HCT116 (cell line): ENCODE results near the gene RPL13A. TPM values are rescaled to one million over a fixed set of nuclear protein-coding genes. Genes with fewer than 3 reads are reported as not detected.

ENCODE experiments used
- ATAC-seq: fragments of 200-7000 bp; cut with Tn5 transposase; 2 replicates; pipeline ENCODE4 v1.9.1; 2020; ENCODE audit warnings: mild to moderate bottlenecking, moderate library complexity
- BruUV-seq: library from RNA; stranded (reverse); fragments of 400-500 nt; replicated peaks from 2 replicates; lab custom pipeline; 2021; lab: Mats Ljungman, UMichigan
- CTCF ChIA-PET: fragments of 300-600 bp; sonication (Branson Sonifier 250); formaldehyde crosslinking; loops from one replicate; lab custom pipeline; 2021; ENCODE audit warnings: antibody characterized with exemption; lab: Charles Lee
- POLR2A ChIA-PET: fragments of 300-600, 350-600 bp; sonication (Branson Sonifier 250); formaldehyde crosslinking; loops from one replicate; lab custom pipeline; 2021; ENCODE audit warnings: antibody characterized with exemption; lab: Charles Lee
- RAD21 ChIA-PET, 2 experiments: fragments of 300-600 bp; sonication (Branson Sonifier 250); formaldehyde crosslinking; loops; one replicate each; lab custom pipeline; 2023; ENCODE audit warnings: low total read pairs in 2 of 2; ENCODE audit not compliant: uncharacterized antibody in 2 of 2, unreplicated experiment in 2 of 2, low non-redundant PET in 1 of 2; lab: Charles Lee
- DNase-seq: peaks from one replicate; pipeline ENCODE4 v3.0.0-alpha.2; 2010; ENCODE audit warnings: low read depth, low spot score
- H2AFZ ChIP-seq: fragments of 200-600 bp; shearing (Covaris generic), sonication (generic); 2 replicates; pipeline ENCODE4 v1.6.1; 2017; ENCODE audit warnings: low read depth, mixed run types, mixed read lengths, antibody characterized with exemption, low read length; ENCODE audit not compliant: poor library complexity, severe bottlenecking
- H3K27ac ChIP-seq: 2 replicates; pipeline ENCODE4 v1.5.1; 2012; ENCODE audit warnings: low read depth, low read length
- H3K27me3 ChIP-seq: fragments of 200-600 bp; sonication (generic); 2 replicates; pipeline ENCODE4 v1.6.1; 2016; ENCODE audit warnings: mixed run types, low read length, mixed read lengths; ENCODE audit not compliant: insufficient read depth
- H3K36me3 ChIP-seq, 2 experiments: fragments of 200-500 bp in 1 of 2; fragments of 200-600 bp in 1 of 2; sonication (Bioruptor generic) in 1 of 2; sonication (generic) in 1 of 2; 2 replicates each; pipeline versions ENCODE4 v1.5.1 to v1.6.1; 2014 to 2016; ENCODE audit warnings: low read length in 2 of 2, inconsistent platforms in 1 of 2, mixed read lengths in 1 of 2, mixed run types in 1 of 2; ENCODE audit not compliant: insufficient read depth in 2 of 2, control insufficient read depth in 1 of 2
- H3K4me1 ChIP-seq, 2 experiments: fragments of 200-600 bp in 1 of 2; sonication (generic) in 1 of 2; 2 replicates each; pipeline versions ENCODE4 v1.5.1 to v1.6.1; 2012 to 2017; ENCODE audit warnings: low read length in 2 of 2, inconsistent platforms in 1 of 2, mild to moderate bottlenecking in 1 of 2, mixed read lengths in 1 of 2, mixed run types in 1 of 2, moderate library complexity in 1 of 2; ENCODE audit not compliant: insufficient read depth in 2 of 2, control insufficient read depth in 1 of 2
- H3K4me2 ChIP-seq: fragments of 200-600 bp; sonication (generic); 2 replicates; pipeline ENCODE4 v1.6.1; 2017; ENCODE audit warnings: mixed run types, low read length, mixed read lengths
- H3K4me3 ChIP-seq, 2 experiments: fragments of 200-600 bp in 1 of 2; sonication (generic) in 1 of 2; replicated peaks in 1 of 2; 2 replicates each; pipeline ENCODE4 v1.5.1; 2011 to 2016; ENCODE audit warnings: low read length in 2 of 2, control low read depth in 1 of 2, low read depth in 1 of 2, mild to moderate bottlenecking in 1 of 2, mixed read lengths in 1 of 2, mixed run types in 1 of 2
- H3K79me2 ChIP-seq: fragments of 200-600 bp; sonication (generic); 2 replicates; pipeline ENCODE4 v1.6.1; 2017; ENCODE audit warnings: mild to moderate bottlenecking, mixed run types, low read length, moderate library complexity, mixed read lengths; ENCODE audit not compliant: insufficient read depth
- H3K9ac ChIP-seq: fragments of 200-600 bp; sonication (generic); 2 replicates; pipeline ENCODE4 v1.6.1; 2016; ENCODE audit warnings: low read length, mixed read lengths
- H3K9me2 ChIP-seq: fragments of 200-600 bp; sonication (generic), shearing (Covaris generic); 2 replicates; pipeline ENCODE4 v1.6.1; 2017; ENCODE audit warnings: mixed run types, mild to moderate bottlenecking, moderate library complexity; ENCODE audit not compliant: insufficient read depth
- H3K9me3 ChIP-seq, 2 experiments: fragments of 200-500 bp in 1 of 2; fragments of 200-600 bp in 1 of 2; sonication (Bioruptor generic) in 1 of 2; sonication (generic) in 1 of 2; 2 replicates each; pipeline ENCODE4 v1.6.1; 2014 to 2017; ENCODE audit warnings: low read length in 2 of 2, mixed read lengths in 2 of 2, inconsistent platforms in 1 of 2, low read depth in 1 of 2, mild to moderate bottlenecking in 1 of 2, mixed run types in 1 of 2, moderate library complexity in 1 of 2; ENCODE audit not compliant: control insufficient read depth in 1 of 2, insufficient read depth in 1 of 2
- H4K20me1 ChIP-seq: fragments of 200-600 bp; sonication (generic), shearing (Covaris generic); 2 replicates; pipeline ENCODE4 v1.6.1; 2017; ENCODE audit warnings: mixed run types, mild to moderate bottlenecking, moderate library complexity; ENCODE audit not compliant: insufficient read depth
- CEBPB ChIP-seq: IDR thresholded peaks from 2 replicates; pipeline ENCODE4 v1.6.1; 2012; ENCODE audit warnings: low read depth
- CTCF ChIP-seq, 3 experiments: fragments of 200-600 bp in 1 of 3; sonication (generic) in 1 of 3; IDR thresholded peaks in 2 of 3; conservative IDR thresholded peaks in 1 of 3; 2 replicates each; pipeline ENCODE4 v1.5.1; 2012 to 2017; ENCODE audit warnings: low read depth in 2 of 3, low read length in 2 of 3, antibody characterized with exemption in 1 of 3, borderline replicate concordance in 1 of 3, control low read depth in 1 of 3, mild to moderate bottlenecking in 1 of 3, mixed read lengths in 1 of 3, mixed run types in 1 of 3, moderate library complexity in 1 of 3; ENCODE audit not compliant: insufficient read depth in 1 of 3
- ELF1 ChIP-seq: IDR thresholded peaks from 2 replicates; pipeline ENCODE4 v1.6.1; 2012; ENCODE audit warnings: low read depth, borderline replicate concordance
- EZH2 ChIP-seq: fragments of 200-600 bp; sonication (generic); IDR thresholded peaks from 2 replicates; pipeline ENCODE4 v1.6.1; 2017; ENCODE audit warnings: antibody characterized with exemption, mixed run types
- EZH2phosphoT487 ChIP-seq: fragments of 200-600 bp; IDR thresholded peaks from 2 replicates; pipeline ENCODE4 v1.6.1; 2018; ENCODE audit warnings: antibody characterized with exemption, borderline replicate concordance
- MAX ChIP-seq: IDR thresholded peaks from 2 replicates; pipeline ENCODE4 v1.6.1; 2012
- SIN3A ChIP-seq: IDR thresholded peaks from 2 replicates; pipeline ENCODE4 v1.6.1; 2012; ENCODE audit warnings: low read depth
- SP1 ChIP-seq: IDR thresholded peaks from 2 replicates; pipeline ENCODE4 v1.6.1; 2012; ENCODE audit warnings: low read depth
- SRF ChIP-seq: IDR thresholded peaks from 2 replicates; pipeline ENCODE4 v1.6.1; 2012; ENCODE audit warnings: low read depth
- TCF7L2 ChIP-seq: IDR thresholded peaks from 2 replicates; pipeline ENCODE4 v1.7.0; 2011; ENCODE audit warnings: borderline replicate concordance, inconsistent platforms; ENCODE audit not compliant: insufficient read depth, insufficient read length; ENCODE audit errors: extremely low read depth
- YY1 ChIP-seq: IDR thresholded peaks from 2 replicates; pipeline ENCODE4 v1.6.1; 2011; ENCODE audit warnings: low read length, low read depth, moderate library complexity, mild to moderate bottlenecking; ENCODE audit not compliant: insufficient replicate concordance; ENCODE audit errors: extremely low read depth
- ZFX ChIP-seq: fragments of 450-650 bp; IDR thresholded peaks from 2 replicates; pipeline ENCODE4 v1.6.1; 2017
- intact Hi-C: fragments of 100-400 bp; cut with micrococcal nuclease; formaldehyde crosslinking; loops from 2 replicates; pipeline ENCODE4 v1.10.0; 2022
- total RNA-seq: library from RNA; stranded (reverse); gene quantifications from one replicate; pipeline ENCODE4 v1.2.1, GENCODE V29; 2021; ENCODE audit not compliant: unreplicated experiment

The RPL13A gene
- total RNA-seq, 1 experiment from 2014 or later = 3,719 TPM

- Histone ChIP-seq H3K4me3 (no peak overlapping the region), H3K27ac (no peak overlapping the region), H4K20me1 (no peaks in the 10 kb centered on the region), H3K9ac (no peak overlapping the region), H3K4me1 (no peaks in the 10 kb centered on the region), H3K36me3 (no peaks in the 10 kb centered on the region), H3K27me3 (no peaks in the 10 kb centered on the region), H2AFZ (no peak overlapping the region), H3K79me2 (no peaks in the 10 kb centered on the region), H3K9me3 (no peaks in the 10 kb centered on the region), H3K4me2 (no peak overlapping the region), H3K9me2 (no peaks in the 10 kb centered on the region)
- ATAC-seq = no peak
- ChIA-PET CTCF (no interaction called here), RAD21 (interaction anchor here in 1 of 2 experiments (0.7 kb wide), 1 partner anchor 29 kb away, joined by 3 read pairs; no protein-coding TSS in a partner anchor), POLR2A (no interaction called here)
- DNase-seq = no peak
- TF ChIP-seq CTCF (IDR thresholded peaks at IDR 0.05 in 2 of 3, conservative IDR thresholded peaks at IDR 0.05 in 1 of 3; ENCODE audit: borderline replicate concordance in 1 of 3, insufficient read depth in 1 of 3, low read depth in 2 of 3, low read length in 2 of 3) (no peak), SP1 (no peak), EZH2 (no peak), TCF7L2 (no peak), ZFX (no peak), MAX (no peak), ELF1 (no peak), YY1 (no peak), SIN3A (no peak), EZH2phosphoT487 (no peak), CEBPB (no peak), SRF (no peak)
- intact Hi-C loops = no loop called here
- BruUV-seq = no TSS peak
Measured at GRCh38 chr19:49520705-49521319, 33.4 kb downstream of the RPL13A start.
